HL-60 (cell line): ENCODE data around the gene CPLX1.
"Not testable (repeated sequence)": the region's sequence is repeated elsewhere in the genome, so short reads cannot be mapped to it uniquely, and the experiment has no call there.

Experiments
- DNase-seq, 2 experiments: peaks; one replicate each; pipeline ENCODE4 v3.0.0-alpha.2; 2010 to 2020; ENCODE audit warnings: low read depth in 1 of 2, low spot score in 1 of 2
- H3K27ac ChIP-seq: fragments of 250-450 bp; sonication (Bioruptor Pico); replicated peaks from 2 replicates; pipeline ENCODE4 v1.5.1; 2020; ENCODE audit warnings: mild to moderate bottlenecking, moderate library complexity
- H3K27me3 ChIP-seq: fragments of 250-450 bp; sonication (Bioruptor Pico); 2 replicates; pipeline ENCODE4 v1.5.1; 2021; ENCODE audit warnings: mild to moderate bottlenecking, moderate library complexity; ENCODE audit not compliant: insufficient read depth, poor library complexity, severe bottlenecking
- H3K4me3 ChIP-seq: replicated peaks from 2 replicates; pipeline ENCODE4 v1.5.1; 2011; ENCODE audit warnings: mild to moderate bottlenecking, control low read depth, low read length; ENCODE audit not compliant: insufficient read depth
- GABPA ChIP-seq: IDR thresholded peaks from 2 replicates; pipeline ENCODE4 v1.6.1; 2012; ENCODE audit warnings: low read depth
- POLR2AphosphoS5 ChIP-seq: IDR thresholded peaks from 2 replicates; pipeline ENCODE4 v1.6.1; 2012; ENCODE audit warnings: low read depth
- SPI1 ChIP-seq: IDR thresholded peaks from 2 replicates; pipeline ENCODE4 v1.6.1; 2012; ENCODE audit warnings: low read depth, mild to moderate bottlenecking, borderline replicate concordance
- TF ChIP-seq, protein P1 (sequence below): IDR thresholded peaks from 2 replicates; pipeline ENCODE4 v1.6.1; 2012; ENCODE audit warnings: low read depth; ENCODE audit not compliant: insufficient replicate concordance
- TF ChIP-seq, protein P2 (sequence below): IDR thresholded peaks from one replicate; pipeline ENCODE4 v1.5.1; 2011; ENCODE audit warnings: low read length, control low read depth, inconsistent platforms; ENCODE audit not compliant: insufficient read depth

The CPLX1 gene

DNA sequence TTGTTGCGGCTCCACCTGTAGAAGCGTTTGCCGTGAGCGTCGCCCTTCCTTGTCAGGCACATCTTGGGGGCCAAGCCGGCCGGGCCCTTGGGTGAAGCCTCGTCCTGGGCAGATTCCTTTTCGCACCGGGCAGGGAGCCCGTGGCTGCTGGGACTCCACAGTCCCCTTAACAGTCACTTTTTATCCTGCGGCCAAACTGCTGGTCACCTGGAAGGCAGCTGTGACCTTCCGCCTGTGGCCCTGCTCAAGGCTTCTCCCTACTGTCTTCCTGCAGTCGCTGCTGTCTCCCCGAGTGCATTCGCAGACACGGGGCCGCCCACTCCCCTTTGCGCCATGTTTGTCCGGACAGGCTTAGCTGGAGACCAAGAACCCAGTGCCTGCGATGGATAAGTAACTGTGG, 65.3 kb downstream of the CPLX1 start:
- TF ChIP-seq, protein P1, sequence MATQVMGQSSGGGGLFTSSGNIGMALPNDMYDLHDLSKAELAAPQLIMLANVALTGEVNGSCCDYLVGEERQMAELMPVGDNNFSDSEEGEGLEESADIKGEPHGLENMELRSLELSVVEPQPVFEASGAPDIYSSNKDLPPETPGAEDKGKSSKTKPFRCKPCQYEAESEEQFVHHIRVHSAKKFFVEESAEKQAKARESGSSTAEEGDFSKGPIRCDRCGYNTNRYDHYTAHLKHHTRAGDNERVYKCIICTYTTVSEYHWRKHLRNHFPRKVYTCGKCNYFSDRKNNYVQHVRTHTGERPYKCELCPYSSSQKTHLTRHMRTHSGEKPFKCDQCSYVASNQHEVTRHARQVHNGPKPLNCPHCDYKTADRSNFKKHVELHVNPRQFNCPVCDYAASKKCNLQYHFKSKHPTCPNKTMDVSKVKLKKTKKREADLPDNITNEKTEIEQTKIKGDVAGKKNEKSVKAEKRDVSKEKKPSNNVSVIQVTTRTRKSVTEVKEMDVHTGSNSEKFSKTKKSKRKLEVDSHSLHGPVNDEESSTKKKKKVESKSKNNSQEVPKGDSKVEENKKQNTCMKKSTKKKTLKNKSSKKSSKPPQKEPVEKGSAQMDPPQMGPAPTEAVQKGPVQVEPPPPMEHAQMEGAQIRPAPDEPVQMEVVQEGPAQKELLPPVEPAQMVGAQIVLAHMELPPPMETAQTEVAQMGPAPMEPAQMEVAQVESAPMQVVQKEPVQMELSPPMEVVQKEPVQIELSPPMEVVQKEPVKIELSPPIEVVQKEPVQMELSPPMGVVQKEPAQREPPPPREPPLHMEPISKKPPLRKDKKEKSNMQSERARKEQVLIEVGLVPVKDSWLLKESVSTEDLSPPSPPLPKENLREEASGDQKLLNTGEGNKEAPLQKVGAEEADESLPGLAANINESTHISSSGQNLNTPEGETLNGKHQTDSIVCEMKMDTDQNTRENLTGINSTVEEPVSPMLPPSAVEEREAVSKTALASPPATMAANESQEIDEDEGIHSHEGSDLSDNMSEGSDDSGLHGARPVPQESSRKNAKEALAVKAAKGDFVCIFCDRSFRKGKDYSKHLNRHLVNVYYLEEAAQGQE = no peak
- TF ChIP-seq, protein P2, sequence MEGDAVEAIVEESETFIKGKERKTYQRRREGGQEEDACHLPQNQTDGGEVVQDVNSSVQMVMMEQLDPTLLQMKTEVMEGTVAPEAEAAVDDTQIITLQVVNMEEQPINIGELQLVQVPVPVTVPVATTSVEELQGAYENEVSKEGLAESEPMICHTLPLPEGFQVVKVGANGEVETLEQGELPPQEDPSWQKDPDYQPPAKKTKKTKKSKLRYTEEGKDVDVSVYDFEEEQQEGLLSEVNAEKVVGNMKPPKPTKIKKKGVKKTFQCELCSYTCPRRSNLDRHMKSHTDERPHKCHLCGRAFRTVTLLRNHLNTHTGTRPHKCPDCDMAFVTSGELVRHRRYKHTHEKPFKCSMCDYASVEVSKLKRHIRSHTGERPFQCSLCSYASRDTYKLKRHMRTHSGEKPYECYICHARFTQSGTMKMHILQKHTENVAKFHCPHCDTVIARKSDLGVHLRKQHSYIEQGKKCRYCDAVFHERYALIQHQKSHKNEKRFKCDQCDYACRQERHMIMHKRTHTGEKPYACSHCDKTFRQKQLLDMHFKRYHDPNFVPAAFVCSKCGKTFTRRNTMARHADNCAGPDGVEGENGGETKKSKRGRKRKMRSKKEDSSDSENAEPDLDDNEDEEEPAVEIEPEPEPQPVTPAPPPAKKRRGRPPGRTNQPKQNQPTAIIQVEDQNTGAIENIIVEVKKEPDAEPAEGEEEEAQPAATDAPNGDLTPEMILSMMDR = no peak
- TF ChIP-seq SPI1 = no peak
- no peak for TF ChIP-seq GABPA
- TF ChIP-seq POLR2AphosphoS5 = no peak
- no peak overlapping the region for H3K4me3 ChIP-seq
- no peak overlapping the region for H3K27ac ChIP-seq
- no peak for DNase-seq
- no peaks in the 10 kb centered on the region for H3K27me3 ChIP-seq

DNA sequence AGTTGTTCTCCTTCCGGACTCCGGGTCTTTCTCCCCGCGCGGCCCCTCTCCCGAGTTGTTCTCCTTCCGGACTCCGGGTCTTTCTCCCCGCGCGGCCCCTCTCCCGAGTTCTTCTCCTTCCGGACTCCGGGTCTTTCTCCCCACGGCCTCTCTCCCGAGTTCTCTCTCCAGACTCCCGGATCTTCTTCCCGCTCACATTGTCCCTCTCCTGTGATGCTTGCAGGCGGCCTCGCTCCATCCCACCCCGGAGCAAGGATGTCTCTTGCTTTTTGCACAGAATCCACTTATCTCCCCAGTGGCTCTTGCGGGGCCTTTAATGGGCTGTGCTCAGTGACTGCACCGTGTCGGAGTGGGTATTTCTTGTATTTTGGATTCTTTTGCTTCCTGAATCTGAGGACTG, 66.1 kb downstream of the CPLX1 start:
- not testable (repeated sequence) for H3K4me3 ChIP-seq, DNase-seq, H3K27me3 ChIP-seq, H3K27ac ChIP-seq

DNA sequence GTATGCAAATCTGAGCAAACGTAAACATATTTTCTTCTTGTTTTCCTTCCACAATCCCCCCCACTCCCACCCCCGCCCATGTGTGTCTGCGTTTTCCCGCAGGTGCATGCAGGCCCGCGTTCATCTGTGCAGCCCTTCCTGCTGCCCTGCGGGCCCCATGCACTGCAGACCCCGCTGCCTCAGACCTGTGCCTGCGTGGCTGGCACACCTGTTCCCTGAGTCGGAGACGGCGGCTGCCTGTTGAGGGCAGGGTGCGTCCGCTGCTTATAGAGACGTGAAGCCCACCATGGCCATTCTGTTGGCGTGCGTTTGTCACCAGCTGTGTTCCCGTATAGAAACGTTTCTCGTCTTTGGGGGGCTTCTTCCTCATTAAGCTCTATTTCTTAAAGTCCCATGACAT, 68.8 kb downstream of the CPLX1 start:
- TF ChIP-seq, protein P1 = no peak
- TF ChIP-seq POLR2AphosphoS5 (no peak), SPI1 (no peak), GABPA (no peak)
- TF ChIP-seq, protein P2 = no peak
- no peak overlapping the region for H3K27ac ChIP-seq
- H3K27me3 ChIP-seq = no peaks in the 10 kb centered on the region
- DNase-seq = no peak
- H3K4me3 ChIP-seq = no peak overlapping the region

DNA sequence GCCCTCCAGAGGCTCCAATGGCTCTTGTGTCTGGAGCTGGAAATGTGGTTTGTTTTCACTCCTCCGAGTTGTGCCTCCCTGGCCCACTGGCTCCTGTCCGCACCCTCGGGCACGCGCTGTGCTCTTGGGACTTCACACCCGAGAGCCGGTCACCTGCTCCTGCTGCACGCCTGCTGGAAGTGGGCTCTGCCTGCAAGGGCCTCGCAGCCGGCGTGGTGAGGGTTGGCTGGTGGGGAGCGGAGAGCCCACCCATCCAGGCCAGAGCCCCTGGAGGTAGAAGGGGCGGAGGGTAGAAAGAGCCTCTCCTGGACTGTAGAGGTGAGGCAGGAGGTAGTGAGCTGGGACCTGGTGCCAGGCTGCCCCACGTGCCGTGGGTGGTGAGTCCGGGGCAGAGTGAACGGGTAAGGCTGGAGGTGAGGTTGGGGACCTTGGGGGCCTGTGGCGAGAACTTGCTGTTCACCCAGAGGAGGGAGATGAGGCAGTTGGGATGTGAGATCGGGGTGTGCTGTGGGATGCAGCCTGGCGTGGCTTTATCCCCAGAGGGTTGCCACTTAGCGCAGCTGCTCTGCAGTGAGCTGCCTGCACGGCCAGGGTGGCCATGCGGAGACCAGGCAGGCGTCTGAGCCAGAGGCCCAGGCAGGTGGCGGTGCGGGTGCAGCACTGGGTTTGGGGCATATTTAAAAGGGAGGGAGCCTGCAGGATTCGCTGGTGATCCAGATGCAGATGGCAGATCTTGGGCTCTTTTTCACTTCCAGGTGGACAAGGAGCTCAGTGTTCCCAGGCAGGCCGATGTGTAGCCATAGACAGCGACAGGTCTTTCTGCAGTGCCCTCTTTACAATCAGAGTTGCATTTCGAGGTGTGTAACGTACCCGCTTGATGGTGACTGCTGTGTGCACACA, 71.5 kb downstream of the CPLX1 start:
- no peak overlapping the region for H3K4me3 ChIP-seq
- DNase-seq = no peak
- no peak overlapping the region for H3K27ac ChIP-seq
- TF ChIP-seq, protein P1 = no peak
- TF ChIP-seq GABPA = no peak
- no peak for TF ChIP-seq POLR2AphosphoS5
- TF ChIP-seq SPI1 = no peak
- TF ChIP-seq, protein P2 = no peak
- H3K27me3 ChIP-seq = no peaks in the 10 kb centered on the region

DNA sequence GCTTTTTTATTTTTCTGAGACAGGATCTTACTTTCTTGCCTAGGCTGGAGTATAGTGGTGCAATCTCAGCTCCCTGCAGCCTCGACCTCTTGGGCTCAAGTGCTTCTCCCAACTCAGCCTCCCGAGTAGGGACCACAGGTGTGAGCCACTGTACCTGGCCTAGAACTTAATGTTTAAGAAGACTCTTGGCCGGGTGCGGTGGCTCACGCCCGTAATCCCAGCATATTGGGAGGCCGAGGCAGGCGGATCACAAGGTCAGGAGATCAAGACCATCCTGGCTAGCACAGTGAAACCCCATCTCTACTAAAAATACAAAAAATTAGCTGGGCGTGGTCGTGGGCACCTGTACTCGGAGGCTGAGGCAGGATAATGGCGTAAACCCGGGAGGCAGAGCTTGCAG, 72.7 kb downstream of the CPLX1 start:
- H3K27ac ChIP-seq, H3K27me3 ChIP-seq, H3K4me3 ChIP-seq, DNase-seq: not testable (repeated sequence)
